ENCODE results near the gene LTBP4. TPM values are rescaled to one million over a fixed set of nuclear protein-coding genes. Genes with fewer than 3 reads are reported as not detected.

Gene LTBP4
- total RNA-seq, 1 donor from 2014 or later, result 294 TPM

- ATAC-seq (no peak), DNase-seq (no peak)
- intact Hi-C loops (cut with micrococcal nuclease), result loop anchor here (10.0 kb wide), 1 partner anchor 476 kb away; no protein-coding TSS in a partner anchor
These were observed 67.9 kb downstream of the LTBP4 start for GRCh38 chr19:40668991-40669614.

DNA sequence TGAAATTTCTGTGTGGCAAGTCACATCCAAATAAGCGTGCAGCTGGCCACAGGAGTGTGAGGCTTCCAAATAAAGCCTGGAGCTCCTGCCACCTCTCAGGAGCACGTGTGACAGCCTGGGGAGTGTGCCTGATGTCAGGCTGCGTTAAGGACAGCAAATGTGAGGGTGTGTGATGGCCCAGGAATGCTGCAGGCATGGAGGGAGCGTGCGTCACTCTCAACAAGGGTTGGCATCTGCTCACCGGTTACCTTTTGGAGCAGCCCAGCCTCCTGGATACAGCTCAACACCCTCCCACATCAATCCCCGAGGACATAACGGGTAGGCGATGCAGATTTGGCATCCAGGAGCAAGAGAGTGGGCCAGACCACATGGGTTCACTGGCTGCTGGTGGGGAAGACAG, 70.2 kb downstream of the LTBP4 start:
- peak; percentile 62 for DNase-seq
- intact Hi-C loops (cut with micrococcal nuclease), result no loop called here
- ATAC-seq, result peak; percentile 87

DNA sequence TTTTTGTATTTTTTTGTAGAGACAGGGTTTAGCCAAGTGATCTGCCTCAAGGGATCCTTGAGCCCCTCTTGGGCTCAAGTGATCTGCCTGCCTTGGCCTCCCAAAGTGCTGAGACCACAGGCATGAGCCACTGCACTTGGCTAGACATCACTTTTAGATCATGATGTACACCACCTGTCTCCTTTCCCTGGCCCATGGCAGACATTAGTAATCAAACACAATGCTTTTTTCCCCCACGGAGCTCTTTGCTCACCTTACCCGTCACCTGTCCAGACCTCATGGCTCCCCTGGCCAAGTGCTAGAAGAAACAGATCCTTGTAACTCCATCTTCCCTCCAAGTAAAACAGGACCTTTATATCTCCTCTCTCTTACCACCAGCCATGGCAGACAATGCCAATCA, 70.9 kb downstream of the LTBP4 start:
- intact Hi-C loops (cut with micrococcal nuclease), result no loop called here
- DNase-seq (no peak), ATAC-seq (no peak)

DNA sequence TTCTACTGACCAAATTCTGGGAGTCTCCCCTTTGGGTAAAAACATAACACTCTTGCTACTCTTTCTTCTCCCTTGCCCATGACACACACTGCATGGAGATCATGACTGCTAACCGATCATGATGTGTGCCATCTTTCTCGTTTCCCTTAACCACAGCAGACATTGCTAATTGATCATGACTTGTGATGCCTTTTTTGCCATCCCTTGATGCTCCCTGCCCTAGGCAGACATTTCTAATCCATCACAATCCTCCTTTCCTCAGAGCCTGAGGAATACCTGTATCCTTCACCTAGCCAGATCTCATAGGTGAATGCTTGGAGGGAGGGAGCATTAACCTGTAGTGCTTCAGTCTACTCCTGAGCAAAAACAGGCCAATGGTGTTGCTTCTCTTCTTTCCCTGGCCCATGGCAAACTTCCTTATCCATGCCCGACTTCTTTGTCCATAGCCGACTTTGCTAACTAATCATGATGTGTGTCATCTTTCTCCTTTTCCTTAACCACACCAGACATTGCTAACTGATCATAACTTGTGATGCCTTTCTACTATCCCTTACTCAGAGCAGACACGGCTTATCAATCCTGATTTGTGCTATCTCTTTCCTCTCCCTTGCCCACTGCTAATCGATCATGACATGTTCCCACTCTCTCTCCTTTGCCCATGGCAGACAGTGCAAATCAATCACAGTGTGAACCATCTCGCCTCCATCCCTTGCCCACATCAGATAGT, 71.6 kb downstream of the LTBP4 start:
- intact Hi-C loops (cut with micrococcal nuclease), result no loop called here
- no peak for DNase-seq
- no peak for ATAC-seq

DNA sequence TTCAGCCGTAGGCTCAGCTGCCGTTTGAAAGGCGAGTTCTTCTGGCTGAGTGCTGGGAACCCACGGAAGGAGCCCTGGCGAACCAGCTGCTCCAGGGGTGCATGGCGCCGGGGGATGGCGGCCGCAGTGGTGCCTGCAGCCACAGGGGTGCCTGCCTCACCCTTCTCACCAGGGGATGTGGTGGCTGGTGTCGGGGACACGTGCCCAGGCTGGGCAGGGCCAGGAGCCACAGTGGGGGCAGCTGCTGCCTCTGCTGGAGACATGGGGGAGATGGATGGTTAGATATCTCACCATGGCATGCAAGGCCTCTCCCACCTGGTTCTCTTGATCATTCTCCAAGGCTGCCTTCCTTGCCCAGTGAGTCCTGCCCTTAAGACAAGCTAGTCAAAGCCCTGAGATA, 72.2 kb downstream of the LTBP4 start:
- ATAC-seq (no peak), DNase-seq (no peak)
- intact Hi-C loops (cut with micrococcal nuclease), result no loop called here

GRCh38 chr19:40674291-40674690, 73.1 kb downstream of the LTBP4 start:
- no peak for DNase-seq
- intact Hi-C loops (cut with micrococcal nuclease), result no loop called here
- no peak for ATAC-seq

GRCh38 chr19:40677156-40677555, 76.0 kb downstream of the LTBP4 start:
- DNase-seq (no peak), ATAC-seq (no peak)
- intact Hi-C loops (cut with micrococcal nuclease), result no loop called here

Other genes with a start within 250 kb of the LTBP4 start
- not detected for gene HIPK4, start 211.2 kb upstream of the LTBP4 start, total RNA-seq
- gene PRX, start 188.0 kb upstream of the LTBP4 start, total RNA-seq, result 4.1 TPM
- gene SERTAD1, start 175.4 kb upstream of the LTBP4 start, total RNA-seq, result 8.9 TPM
- 23.4 TPM for gene SERTAD3, start 157.0 kb upstream of the LTBP4 start, total RNA-seq
- gene BLVRB, start 135.6 kb upstream of the LTBP4 start, total RNA-seq, result 120 TPM
- gene SPTBN4, start 134.4 kb upstream of the LTBP4 start, total RNA-seq, result 4.8 TPM
- gene SHKBP1, start 24.5 kb upstream of the LTBP4 start, total RNA-seq, result 16.4 TPM
- gene NUMBL, start 89.3 kb downstream of the LTBP4 start, total RNA-seq, result 16.9 TPM
- gene COQ8B, start 115.5 kb downstream of the LTBP4 start, total RNA-seq, result 34.6 TPM
- gene ITPKC, start 115.7 kb downstream of the LTBP4 start, total RNA-seq, result 12.8 TPM
- gene ACTMAP, start 149.1 kb downstream of the LTBP4 start, total RNA-seq, result 6.7 TPM
- gene SNRPA, start 149.8 kb downstream of the LTBP4 start, total RNA-seq, result 41.6 TPM
- gene MIA, start 174.2 kb downstream of the LTBP4 start, total RNA-seq, result 1.1 TPM
- 10.1 TPM for gene RAB4B, start 176.9 kb downstream of the LTBP4 start, total RNA-seq
- gene EGLN2, start 197.8 kb downstream of the LTBP4 start, total RNA-seq, result 65.5 TPM
- gene CYP2A6, start 249.1 kb downstream of the LTBP4 start, total RNA-seq, result not detected

Measured in left ventricle myocardium superior (tissue), 1 donor.